OCI-LY7 (cell line): ENCODE data around the gene CALD1.

ENCODE experiments used
- CTCF ChIP-seq: fragments of 200-600 bp; sonication (generic); conservative IDR thresholded peaks from 2 replicates; pipeline ENCODE4 v1.5.1; 2014; ENCODE audit warnings: mild to moderate bottlenecking, antibody characterized with exemption, low read length, moderate library complexity, mixed read lengths
- EZH2phosphoT487 ChIP-seq: fragments of 200-600 bp; sonication (generic); IDR thresholded peaks from 2 replicates; pipeline ENCODE4 v1.6.1; 2018; ENCODE audit warnings: low read depth, borderline replicate concordance, mild to moderate bottlenecking, mixed run types, antibody characterized with exemption, low read length, moderate library complexity, mixed read lengths

GRCh38 chr7:134828361-134828760, 48.9 kb downstream of the CALD1 start:
- TF ChIP-seq CTCF: no peak
- TF ChIP-seq EZH2phosphoT487: no peak
